Neural cell (in vitro differentiated cells): ENCODE measurements around the gene SSMEM1.

Experiments used
- CTCF ChIP-seq: fragments of 450-650 bp; IDR thresholded peaks from 2 replicates; pipeline ENCODE4 v1.5.1; 2014; ENCODE audit warnings: antibody characterized with exemption, mild to moderate bottlenecking, moderate library complexity; ENCODE audit not compliant: poor library complexity, severe bottlenecking
- MXI1 ChIP-seq: fragments of 450-650 bp; conservative IDR thresholded peaks from 2 replicates; pipeline ENCODE4 v1.6.1; 2014; ENCODE audit warnings: antibody characterized with exemption, mild to moderate bottlenecking; ENCODE audit not compliant: poor library complexity, severe bottlenecking

DNA sequence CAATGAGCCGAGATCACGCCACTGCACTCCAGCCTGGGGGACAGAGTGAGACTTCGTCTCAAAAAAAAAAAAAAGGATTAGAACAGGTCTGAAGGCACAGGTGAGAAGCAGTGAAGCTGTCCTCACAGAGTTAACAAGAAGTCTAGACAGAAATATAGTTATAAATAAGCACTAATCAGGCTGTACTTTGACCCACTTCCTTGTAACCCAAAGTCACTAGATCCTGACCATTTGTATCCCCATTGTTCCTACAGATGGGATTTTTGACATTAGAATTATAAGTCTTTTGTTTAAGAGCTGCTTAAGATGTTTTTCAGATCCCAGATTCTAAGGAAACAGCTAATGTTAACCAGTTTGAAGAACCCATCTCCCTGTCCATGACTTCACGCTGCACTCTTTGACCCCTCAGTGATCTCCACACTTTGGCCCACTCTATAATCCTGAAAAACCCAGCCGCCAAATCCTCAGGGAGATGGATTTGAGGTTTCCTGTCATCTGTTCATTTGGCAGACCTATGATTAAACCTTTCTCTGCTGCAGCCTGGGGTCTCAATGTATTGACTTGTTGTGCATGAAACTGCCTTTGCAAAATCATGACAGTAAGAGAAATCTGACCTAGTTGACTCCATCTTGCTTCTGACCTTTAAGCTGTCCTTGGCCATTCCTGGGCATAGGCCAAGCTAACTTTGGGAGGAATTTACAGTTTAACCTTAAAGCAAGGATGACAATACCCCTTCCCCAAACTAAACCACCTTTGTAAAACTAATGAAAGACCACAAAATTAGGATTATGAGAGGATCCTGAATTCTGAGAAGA, 11.4 kb downstream of the SSMEM1 start:
- TF ChIP-seq CTCF (no peak), MXI1 (no peak)
